RWPE2 (cell line): Measurements from ENCODE around the gene CLASP2.

Source experiments
- ATAC-seq: fragments of 200-7000 bp; cut with Tn5 transposase; 3 replicates; pipeline ENCODE4 v1.9.1; 2021; ENCODE audit warnings: low read depth
- DNase-seq: peaks from one replicate; pipeline ENCODE4 v3.0.0-alpha.2; 2020; ENCODE audit warnings: low spot score
- H3K27ac ChIP-seq: fragments of 450-650 bp; 2 replicates; pipeline ENCODE4 v1.5.1; 2017; ENCODE audit warnings: mild to moderate bottlenecking; ENCODE audit not compliant: poor library complexity, severe bottlenecking
- H3K27me3 ChIP-seq: fragments of 250-450 bp; sonication (Bioruptor Pico); 2 replicates; pipeline ENCODE4 v1.5.1; 2021; ENCODE audit warnings: mild to moderate bottlenecking, moderate library complexity; ENCODE audit not compliant: insufficient read depth, poor library complexity, severe bottlenecking
- H3K36me3 ChIP-seq: fragments of 250-450 bp; sonication (Bioruptor Pico); 2 replicates; pipeline ENCODE4 v1.5.1; 2020; ENCODE audit warnings: low read depth, mild to moderate bottlenecking, moderate library complexity
- H3K4me1 ChIP-seq: fragments of 250-450 bp; sonication (Bioruptor Pico); 2 replicates; pipeline ENCODE4 v1.5.1; 2021; ENCODE audit warnings: mild to moderate bottlenecking, moderate library complexity; ENCODE audit not compliant: insufficient read depth, poor library complexity, severe bottlenecking
- H3K4me3 ChIP-seq: fragments of 250-450 bp; sonication (Bioruptor Pico); 2 replicates; pipeline ENCODE4 v1.5.1; 2021; ENCODE audit warnings: mild to moderate bottlenecking, moderate library complexity; ENCODE audit not compliant: severe bottlenecking
- H3K9me3 ChIP-seq: fragments of 250-450 bp; sonication (Bioruptor Pico); 2 replicates; pipeline ENCODE4 v1.5.1; 2021; ENCODE audit warnings: mild to moderate bottlenecking, moderate library complexity; ENCODE audit not compliant: severe bottlenecking
- CTCF ChIP-seq: fragments of 450-650 bp; IDR thresholded peaks from one replicate; pipeline ENCODE4 v1.5.1; 2017; ENCODE audit warnings: mild to moderate bottlenecking, moderate library complexity; ENCODE audit not compliant: poor library complexity, severe bottlenecking

CLASP2 gene

GRCh38 chr3:33646406-33646805 lies 71.6 kb downstream of the CLASP2 start:
- no peak overlapping the region for H3K4me3 ChIP-seq
- ATAC-seq, result no peak
- H3K27ac ChIP-seq, result no peak overlapping the region

GRCh38 chr3:33645060-33645647 lies 72.9 kb downstream of the CLASP2 start:
- no peak for TF ChIP-seq CTCF
- no peak overlapping the region for H3K4me3 ChIP-seq

More at GRCh38 chr3:33646406-33646805, 71.6 kb downstream of the CLASP2 start:
- H3K27me3 ChIP-seq, result no peaks in the 10 kb centered on the region
- TF ChIP-seq CTCF, result no peak
- DNase-seq, result no peak
- no peaks in the 10 kb centered on the region for H3K4me1 ChIP-seq
- H3K36me3 ChIP-seq, result peaks cover 20% of the 10 kb centered on the region; the same call in 1 of the 2 replicates
- H3K9me3 ChIP-seq, result no peaks in the 10 kb centered on the region

GRCh38 chr3:33644582-33644981 lies 73.5 kb downstream of the CLASP2 start:
- Histone ChIP-seq H3K36me3 (peaks cover 28% of the 10 kb centered on the region), H3K27me3 (no peaks in the 10 kb centered on the region), H3K27ac (no peak overlapping the region), H3K4me3 (no peak overlapping the region), H3K9me3 (no peaks in the 10 kb centered on the region), H3K4me1 (no peaks in the 10 kb centered on the region)
- DNase-seq (no peak), ATAC-seq (no peak)
- no peak for TF ChIP-seq CTCF

More at GRCh38 chr3:33645060-33645647, 72.9 kb downstream of the CLASP2 start:
- peaks cover 23% of the 10 kb centered on the region for H3K36me3 ChIP-seq
- ATAC-seq, result peak; percentile 27; the same call in 1 of the 3 replicates
- H3K9me3 ChIP-seq, result no peaks in the 10 kb centered on the region
- DNase-seq, result no peak
- no peaks in the 10 kb centered on the region for H3K27me3 ChIP-seq
- no peaks in the 10 kb centered on the region for H3K4me1 ChIP-seq
- no peak overlapping the region for H3K27ac ChIP-seq

- TF ChIP-seq CTCF, result no peak
- Histone ChIP-seq H3K36me3 (peaks cover 29% of the 10 kb centered on the region), H3K4me1 (no peaks in the 10 kb centered on the region), H3K4me3 (no peak overlapping the region), H3K27ac (no peak overlapping the region), H3K9me3 (no peaks in the 10 kb centered on the region), H3K27me3 (no peaks in the 10 kb centered on the region)
- ATAC-seq, result no peak
- no peak for DNase-seq
These were observed 75.2 kb downstream of the CLASP2 start for GRCh38 chr3:33642806-33643205.

- H3K4me1 ChIP-seq, result no peaks in the 10 kb centered on the region
- DNase-seq (no peak), ATAC-seq (no peak)
- no peaks in the 10 kb centered on the region for H3K27me3 ChIP-seq
- TF ChIP-seq CTCF, result no peak
- H3K27ac ChIP-seq, result no peak overlapping the region
- no peak overlapping the region for H3K4me3 ChIP-seq
- H3K36me3 ChIP-seq, result peaks cover 29% of the 10 kb centered on the region
- no peaks in the 10 kb centered on the region for H3K9me3 ChIP-seq
These were observed 78.2 kb downstream of the CLASP2 start for GRCh38 chr3:33639889-33640288.
